GM21381 (cell line): ENCODE data around the gene NCAPD2.

ENCODE experiments used
- ATAC-seq: cut with Tn5 transposase; IDR thresholded peaks from one replicate; pipeline ENCODE4 v1.9.1; 2021; ENCODE audit warnings: mild to moderate bottlenecking, moderate library complexity; ENCODE audit not compliant: unreplicated experiment

The NCAPD2 gene

GRCh38 chr12:6493497-6494257 lies at the start of gene NCAPD2:
Gene NCAPD2, plus strand, starts transcription at chr12:6494102. Its CDS starts 997 bp downstream, at chr12:6495099.
- ATAC-seq: peak; percentile 78

- no peak for ATAC-seq
Measured at GRCh38 chr12:6444704-6445688, 48.9 kb upstream of the NCAPD2 start, which contains the start of gene CD27. Gene CD27, plus strand, starts transcription at chr12:6444955. Its CDS starts 141 bp downstream, at chr12:6445096.

- ATAC-seq: no peak
Measured at GRCh38 chr12:6450091-6450868, 43.6 kb upstream of the NCAPD2 start.

GRCh38 chr12:6450869-6451347 lies 43.0 kb upstream of the NCAPD2 start:
- ATAC-seq: no peak

GRCh38 chr12:6451348-6452244 lies 42.3 kb upstream of the NCAPD2 start, which contains the start of gene TAPBPL:
Gene TAPBPL, plus strand, starts transcription at chr12:6452042. Its CDS starts 207 bp downstream, at chr12:6452249.
- ATAC-seq: peak; percentile 63

GRCh38 chr12:6452245-6452943 lies 41.5 kb upstream of the NCAPD2 start:
- ATAC-seq: no peak

GRCh38 chr12:6452944-6453630 lies 40.8 kb upstream of the NCAPD2 start:
- no peak for ATAC-seq

GRCh38 chr12:6457220-6457945 lies 36.5 kb upstream of the NCAPD2 start:
- ATAC-seq: no peak

GRCh38 chr12:6458281-6459003 lies 35.5 kb upstream of the NCAPD2 start:
- ATAC-seq: no peak

GRCh38 chr12:6459004-6459337 lies 34.9 kb upstream of the NCAPD2 start:
- no peak for ATAC-seq

- no peak for ATAC-seq
Measured at GRCh38 chr12:6460751-6461371, 33.0 kb upstream of the NCAPD2 start.

GRCh38 chr12:6461401-6462233 lies 32.3 kb upstream of the NCAPD2 start:
- peak; percentile 78 for ATAC-seq

GRCh38 chr12:6462234-6462995 lies 31.5 kb upstream of the NCAPD2 start:
- no peak for ATAC-seq

- ATAC-seq: no peak
Measured at GRCh38 chr12:6463216-6463615, 30.7 kb upstream of the NCAPD2 start.

- no peak for ATAC-seq
Measured at GRCh38 chr12:6463858-6464257, 30.0 kb upstream of the NCAPD2 start.
